DOHH2 (cell line): ENCODE results near the gene DSCAML1.

Experiments used
- EZH2phosphoT487 ChIP-seq: fragments of 200-600 bp; sonication (generic); IDR thresholded peaks from 2 replicates; pipeline ENCODE4 v1.6.1; 2017; ENCODE audit warnings: borderline replicate concordance, mild to moderate bottlenecking, antibody characterized with exemption, low read length, moderate library complexity, mixed read lengths
- TF ChIP-seq, protein P1 (sequence below): fragments of 200-600 bp; sonication (generic); IDR thresholded peaks from one replicate; pipeline ENCODE4 v1.5.1; 2014; ENCODE audit warnings: antibody characterized with exemption, mild to moderate bottlenecking, low read depth, low read length; ENCODE audit not compliant: poor library complexity, severe bottlenecking

DNA sequence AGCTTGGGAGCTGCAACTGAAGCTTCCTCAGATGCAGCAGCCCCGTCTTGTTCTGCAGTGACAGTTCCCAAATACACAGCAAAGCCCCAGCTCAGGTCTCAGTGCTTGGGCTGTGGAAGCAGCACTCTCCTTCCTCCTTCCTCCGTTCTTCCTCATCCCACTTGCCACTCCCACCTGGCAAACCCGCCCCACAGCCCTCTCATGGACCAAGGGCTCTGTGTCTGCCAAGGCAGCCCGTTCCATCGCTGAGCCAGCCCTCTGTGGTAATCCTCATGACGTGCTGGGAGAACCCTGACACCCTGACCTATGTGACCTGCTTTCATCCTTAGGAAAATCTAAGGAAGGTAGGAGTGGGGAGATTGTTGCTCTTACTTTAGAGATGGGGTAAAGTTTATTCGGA lies 157.0 kb downstream of the DSCAML1 start:
- TF ChIP-seq, protein P1, sequence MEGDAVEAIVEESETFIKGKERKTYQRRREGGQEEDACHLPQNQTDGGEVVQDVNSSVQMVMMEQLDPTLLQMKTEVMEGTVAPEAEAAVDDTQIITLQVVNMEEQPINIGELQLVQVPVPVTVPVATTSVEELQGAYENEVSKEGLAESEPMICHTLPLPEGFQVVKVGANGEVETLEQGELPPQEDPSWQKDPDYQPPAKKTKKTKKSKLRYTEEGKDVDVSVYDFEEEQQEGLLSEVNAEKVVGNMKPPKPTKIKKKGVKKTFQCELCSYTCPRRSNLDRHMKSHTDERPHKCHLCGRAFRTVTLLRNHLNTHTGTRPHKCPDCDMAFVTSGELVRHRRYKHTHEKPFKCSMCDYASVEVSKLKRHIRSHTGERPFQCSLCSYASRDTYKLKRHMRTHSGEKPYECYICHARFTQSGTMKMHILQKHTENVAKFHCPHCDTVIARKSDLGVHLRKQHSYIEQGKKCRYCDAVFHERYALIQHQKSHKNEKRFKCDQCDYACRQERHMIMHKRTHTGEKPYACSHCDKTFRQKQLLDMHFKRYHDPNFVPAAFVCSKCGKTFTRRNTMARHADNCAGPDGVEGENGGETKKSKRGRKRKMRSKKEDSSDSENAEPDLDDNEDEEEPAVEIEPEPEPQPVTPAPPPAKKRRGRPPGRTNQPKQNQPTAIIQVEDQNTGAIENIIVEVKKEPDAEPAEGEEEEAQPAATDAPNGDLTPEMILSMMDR, result no peak
- no peak for TF ChIP-seq EZH2phosphoT487
